Measurements from ENCODE around the gene TGIF2. TPM values are rescaled to one million over a fixed set of nuclear protein-coding genes. Genes with fewer than 3 reads are reported as not detected.
A peak's percentile ranks its signal among the peaks of the same experiment; 100 is the strongest.

TGIF2 gene
- total and polyA plus RNA-seq, 2 of the 13 experiments (the other 11 are each of a cell fraction or from before 2014, with no cell fraction given): 41.3 to 53.9 TPM

DNA sequence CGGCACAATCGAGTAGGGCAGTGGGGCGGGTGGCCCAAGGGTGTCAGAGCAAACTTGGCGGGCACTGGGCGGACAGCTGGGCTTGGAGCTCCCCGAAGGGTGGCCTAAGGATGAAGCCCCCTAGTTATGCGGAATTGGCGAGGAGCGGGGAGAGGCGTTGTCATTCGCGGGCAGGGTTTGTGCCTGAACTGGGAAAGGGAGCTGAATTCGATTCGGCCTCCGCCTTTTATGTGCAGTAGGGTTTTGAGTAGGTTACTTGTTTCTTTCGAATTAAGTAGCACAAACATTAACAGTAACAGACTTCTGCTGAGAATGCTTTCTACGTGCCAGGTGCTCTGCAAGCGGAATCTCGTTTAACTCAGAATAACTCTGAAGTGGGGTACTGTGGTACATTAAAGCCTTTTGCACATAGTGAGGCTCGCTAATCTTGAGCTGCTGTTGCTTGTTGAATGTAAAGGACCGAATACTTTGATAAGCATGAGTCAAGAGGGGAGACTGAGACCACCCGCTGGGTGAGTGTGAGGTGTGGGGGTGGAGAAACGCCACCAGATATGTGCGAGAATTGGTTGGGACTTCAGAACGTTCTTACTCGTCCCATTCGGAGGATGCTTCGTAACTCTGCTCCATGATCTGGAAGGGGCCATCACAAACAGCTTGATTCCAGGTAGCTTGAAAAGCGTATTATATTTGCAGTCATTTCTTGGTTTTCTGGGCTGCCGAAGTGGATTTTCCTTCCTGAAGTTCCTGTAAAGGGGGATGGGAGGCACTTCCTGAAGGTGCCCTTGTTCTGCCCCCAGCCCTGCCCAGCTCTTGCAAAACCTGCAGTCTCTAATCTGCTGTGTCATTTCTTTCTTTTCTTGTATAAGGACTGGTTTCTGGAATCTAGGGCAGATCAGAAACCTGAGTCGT is 33.0 kb downstream of the TGIF2 start (continued):
- TF ChIP-seq, protein P1, sequence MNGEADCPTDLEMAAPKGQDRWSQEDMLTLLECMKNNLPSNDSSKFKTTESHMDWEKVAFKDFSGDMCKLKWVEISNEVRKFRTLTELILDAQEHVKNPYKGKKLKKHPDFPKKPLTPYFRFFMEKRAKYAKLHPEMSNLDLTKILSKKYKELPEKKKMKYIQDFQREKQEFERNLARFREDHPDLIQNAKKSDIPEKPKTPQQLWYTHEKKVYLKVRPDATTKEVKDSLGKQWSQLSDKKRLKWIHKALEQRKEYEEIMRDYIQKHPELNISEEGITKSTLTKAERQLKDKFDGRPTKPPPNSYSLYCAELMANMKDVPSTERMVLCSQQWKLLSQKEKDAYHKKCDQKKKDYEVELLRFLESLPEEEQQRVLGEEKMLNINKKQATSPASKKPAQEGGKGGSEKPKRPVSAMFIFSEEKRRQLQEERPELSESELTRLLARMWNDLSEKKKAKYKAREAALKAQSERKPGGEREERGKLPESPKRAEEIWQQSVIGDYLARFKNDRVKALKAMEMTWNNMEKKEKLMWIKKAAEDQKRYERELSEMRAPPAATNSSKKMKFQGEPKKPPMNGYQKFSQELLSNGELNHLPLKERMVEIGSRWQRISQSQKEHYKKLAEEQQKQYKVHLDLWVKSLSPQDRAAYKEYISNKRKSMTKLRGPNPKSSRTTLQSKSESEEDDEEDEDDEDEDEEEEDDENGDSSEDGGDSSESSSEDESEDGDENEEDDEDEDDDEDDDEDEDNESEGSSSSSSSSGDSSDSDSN (CRISPR knock-in tag; IDR thresholded peaks at IDR 0.05): no peak
- no peak for TF ChIP-seq FOXA3 (CRISPR knock-in tag; IDR thresholded peaks at IDR 0.05)
- no peak for TF ChIP-seq ZBTB33 (CRISPR knock-in tag; IDR thresholded peaks at IDR 0.05)
- TF ChIP-seq TCF7L2 (IDR thresholded peaks at IDR 0.05; ENCODE audit: low read depth, low read length): no peak
- TF ChIP-seq NFATC3 (CRISPR knock-in tag; IDR thresholded peaks at IDR 0.05): 0 out of 2 replicates have a peak, but pooled peaks have one; percentile 85
- TF ChIP-seq NBN (conservative IDR thresholded peaks at IDR 0.05): no peak
- 0 out of 2 replicates have a peak, but pooled peaks have one; percentile 44 for TF ChIP-seq ZNF335 (CRISPR knock-in tag; IDR thresholded peaks at IDR 0.05)
- TF ChIP-seq, protein P2, sequence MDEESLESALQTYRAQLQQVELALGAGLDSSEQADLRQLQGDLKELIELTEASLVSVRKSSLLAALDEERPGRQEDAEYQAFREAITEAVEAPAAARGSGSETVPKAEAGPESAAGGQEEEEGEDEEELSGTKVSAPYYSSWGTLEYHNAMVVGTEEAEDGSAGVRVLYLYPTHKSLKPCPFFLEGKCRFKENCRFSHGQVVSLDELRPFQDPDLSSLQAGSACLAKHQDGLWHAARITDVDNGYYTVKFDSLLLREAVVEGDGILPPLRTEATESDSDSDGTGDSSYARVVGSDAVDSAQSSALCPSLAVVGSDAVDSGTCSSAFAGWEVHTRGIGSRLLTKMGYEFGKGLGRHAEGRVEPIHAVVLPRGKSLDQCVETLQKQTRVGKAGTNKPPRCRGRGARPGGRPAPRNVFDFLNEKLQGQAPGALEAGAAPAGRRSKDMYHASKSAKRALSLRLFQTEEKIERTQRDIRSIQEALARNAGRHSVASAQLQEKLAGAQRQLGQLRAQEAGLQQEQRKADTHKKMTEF (CRISPR knock-in tag; IDR thresholded peaks at IDR 0.05): peak; percentile 30; the same call in 1 of the 2 replicates
- TF ChIP-seq BRF2 (CRISPR knock-in tag; IDR thresholded peaks at IDR 0.05): no peak
- peak; percentile 45; the same call in 1 of the 2 replicates for TF ChIP-seq ETV5 (CRISPR knock-in tag; IDR thresholded peaks at IDR 0.05; ENCODE audit: borderline replicate concordance)
- TF ChIP-seq ZNF33A (CRISPR knock-in tag; IDR thresholded peaks at IDR 0.05; ENCODE audit: borderline replicate concordance): no peak
- no peak for TF ChIP-seq SMARCC2 (IDR thresholded peaks at IDR 0.05)
- TF ChIP-seq RBM22 (optimal IDR thresholded peaks at IDR 0.05; ENCODE audit: low read length): peak; percentile 90
- TF ChIP-seq, protein P3, sequence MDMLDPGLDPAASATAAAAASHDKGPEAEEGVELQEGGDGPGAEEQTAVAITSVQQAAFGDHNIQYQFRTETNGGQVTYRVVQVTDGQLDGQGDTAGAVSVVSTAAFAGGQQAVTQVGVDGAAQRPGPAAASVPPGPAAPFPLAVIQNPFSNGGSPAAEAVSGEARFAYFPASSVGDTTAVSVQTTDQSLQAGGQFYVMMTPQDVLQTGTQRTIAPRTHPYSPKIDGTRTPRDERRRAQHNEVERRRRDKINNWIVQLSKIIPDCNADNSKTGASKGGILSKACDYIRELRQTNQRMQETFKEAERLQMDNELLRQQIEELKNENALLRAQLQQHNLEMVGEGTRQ (IDR thresholded peaks at IDR 0.05; ENCODE audit: low read depth, low read length): no peak
- TF ChIP-seq, protein P3 (CRISPR knock-in tag; IDR thresholded peaks at IDR 0.05; ENCODE audit: borderline replicate concordance): no peak
- TF ChIP-seq ZMAT5 (CRISPR knock-in tag; IDR thresholded peaks at IDR 0.05; ENCODE audit: borderline replicate concordance, low read depth): no peak
- TF ChIP-seq MIER3 (CRISPR knock-in tag; IDR thresholded peaks at IDR 0.05; ENCODE audit: borderline replicate concordance): peak; percentile 19; the same call in 1 of the 2 replicates
- TF ChIP-seq THYN1 (CRISPR knock-in tag; IDR thresholded peaks at IDR 0.05; ENCODE audit: borderline replicate concordance, low read depth): no peak
- no peak for TF ChIP-seq GZF1 (CRISPR knock-in tag; IDR thresholded peaks at IDR 0.05)
